Measurements from ENCODE around the gene NR5A1.

GRCh38 chr9:124503713-124504529 lies 3.3 kb downstream of the NR5A1 start:
- TF ChIP-seq CTCF (IDR thresholded peaks at IDR 0.05), result no peak
- TF ChIP-seq POLR2AphosphoS5 (IDR thresholded peaks at IDR 0.05), result no peak
- TF ChIP-seq POLR2A (IDR thresholded peaks at IDR 0.05), result no peak
- no peak for TF ChIP-seq EP300 (IDR thresholded peaks at IDR 0.05)

Measured in sigmoid colon (tissue), 4 donors.